OCI-LY1 (cell line): ENCODE measurements around the gene LGMN.

ENCODE experiments used
- H2AFZ ChIP-seq: fragments of 200-600 bp; sonication (generic), shearing (Covaris generic); 2 replicates; pipeline ENCODE4 v1.6.0; 2014; ENCODE audit warnings: antibody characterized with exemption, mild to moderate bottlenecking, low read length
- H3F3A ChIP-seq: fragments of 200-600 bp; sonication (generic), shearing (Covaris generic); 2 replicates; pipeline ENCODE4 v1.6.0; 2014; ENCODE audit warnings: mild to moderate bottlenecking, antibody characterized with exemption, low read length, moderate library complexity; ENCODE audit not compliant: insufficient read depth
- H3K27ac ChIP-seq: fragments of 200-600 bp; sonication (generic); 2 replicates; pipeline ENCODE4 v1.5.1; 2014; ENCODE audit warnings: low read length, mixed run types, mild to moderate bottlenecking, low read depth; ENCODE audit not compliant: poor library complexity, severe bottlenecking
- H3K27me3 ChIP-seq: fragments of 200-600 bp; sonication (generic); 2 replicates; pipeline ENCODE4 v1.6.0; 2014; ENCODE audit warnings: antibody characterized with exemption, mild to moderate bottlenecking, low read length, moderate library complexity; ENCODE audit not compliant: insufficient read depth
- H3K36me3 ChIP-seq: fragments of 200-600 bp; sonication (generic); 2 replicates; pipeline ENCODE4 v1.6.1; 2014; ENCODE audit warnings: mild to moderate bottlenecking, antibody characterized with exemption, low read length, moderate library complexity, mixed read lengths; ENCODE audit not compliant: insufficient read depth
- H3K4me1 ChIP-seq: fragments of 200-600 bp; sonication (generic); 2 replicates; pipeline ENCODE4 v1.5.1; 2014; ENCODE audit warnings: mild to moderate bottlenecking, low read length, moderate library complexity; ENCODE audit not compliant: insufficient read depth, severe bottlenecking
- H3K4me2 ChIP-seq: fragments of 200-600 bp; sonication (generic), shearing (Covaris generic); 2 replicates; pipeline ENCODE4 v1.6.1; 2014; ENCODE audit warnings: low read length
- H3K4me3 ChIP-seq: fragments of 200-600 bp; sonication (generic); 2 replicates; pipeline ENCODE4 v1.5.1; 2014; ENCODE audit warnings: low read length, low read depth, mild to moderate bottlenecking, mixed read lengths; ENCODE audit not compliant: poor library complexity, severe bottlenecking
- H3K79me2 ChIP-seq: fragments of 200-600 bp; shearing (Covaris generic); 2 replicates; pipeline ENCODE4 v1.6.1; 2016; ENCODE audit warnings: mixed run types, low read length, mixed read lengths; ENCODE audit not compliant: insufficient read depth
- H3K9ac ChIP-seq: fragments of 200-600 bp; sonication (generic), shearing (Covaris generic); 2 replicates; pipeline ENCODE4 v1.6.1; 2014; ENCODE audit warnings: mild to moderate bottlenecking, low read length, mixed read lengths
- H3K9me2 ChIP-seq: fragments of 200-600 bp; sonication (generic), shearing (Covaris generic); 2 replicates; pipeline ENCODE4 v1.6.1; 2014; ENCODE audit warnings: low read depth, mild to moderate bottlenecking, low read length, mixed read lengths
- H3K9me3 ChIP-seq: fragments of 200-600 bp; shearing (Covaris generic); 2 replicates; pipeline ENCODE4 v1.6.1; 2014; ENCODE audit warnings: low read length, mixed read lengths
- H4K20me1 ChIP-seq: fragments of 200-600 bp; sonication (generic), shearing (Covaris generic); 2 replicates; pipeline ENCODE4 v1.6.0; 2016; ENCODE audit warnings: mild to moderate bottlenecking, low read length; ENCODE audit not compliant: insufficient read depth
- EZH2 ChIP-seq: fragments of 200-600 bp; sonication (generic), shearing (Covaris generic); IDR thresholded peaks from 2 replicates; pipeline ENCODE4 v1.8.0; 2017; ENCODE audit warnings: borderline replicate concordance, mixed run types, mild to moderate bottlenecking, antibody characterized with exemption, low read length, moderate library complexity, mixed read lengths
- TF ChIP-seq, protein P1 (sequence below): fragments of 200-600 bp; sonication (generic), shearing (Covaris generic); IDR thresholded peaks from 2 replicates; pipeline ENCODE4 v1.5.1; 2017; ENCODE audit warnings: mild to moderate bottlenecking, antibody characterized with exemption, low read length, moderate library complexity, mixed read lengths

Gene LGMN

GRCh38 chr14:92657457-92658142 lies 90.8 kb downstream of the LGMN start:
- no peaks in the 10 kb centered on the region for H3K36me3 ChIP-seq
- TF ChIP-seq, protein P1, sequence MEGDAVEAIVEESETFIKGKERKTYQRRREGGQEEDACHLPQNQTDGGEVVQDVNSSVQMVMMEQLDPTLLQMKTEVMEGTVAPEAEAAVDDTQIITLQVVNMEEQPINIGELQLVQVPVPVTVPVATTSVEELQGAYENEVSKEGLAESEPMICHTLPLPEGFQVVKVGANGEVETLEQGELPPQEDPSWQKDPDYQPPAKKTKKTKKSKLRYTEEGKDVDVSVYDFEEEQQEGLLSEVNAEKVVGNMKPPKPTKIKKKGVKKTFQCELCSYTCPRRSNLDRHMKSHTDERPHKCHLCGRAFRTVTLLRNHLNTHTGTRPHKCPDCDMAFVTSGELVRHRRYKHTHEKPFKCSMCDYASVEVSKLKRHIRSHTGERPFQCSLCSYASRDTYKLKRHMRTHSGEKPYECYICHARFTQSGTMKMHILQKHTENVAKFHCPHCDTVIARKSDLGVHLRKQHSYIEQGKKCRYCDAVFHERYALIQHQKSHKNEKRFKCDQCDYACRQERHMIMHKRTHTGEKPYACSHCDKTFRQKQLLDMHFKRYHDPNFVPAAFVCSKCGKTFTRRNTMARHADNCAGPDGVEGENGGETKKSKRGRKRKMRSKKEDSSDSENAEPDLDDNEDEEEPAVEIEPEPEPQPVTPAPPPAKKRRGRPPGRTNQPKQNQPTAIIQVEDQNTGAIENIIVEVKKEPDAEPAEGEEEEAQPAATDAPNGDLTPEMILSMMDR, result no peak
- TF ChIP-seq EZH2, result no peak
- no peaks in the 10 kb centered on the region for H3F3A ChIP-seq
- no peak overlapping the region for H3K9ac ChIP-seq
- no peaks in the 10 kb centered on the region for H3K9me3 ChIP-seq
- no peaks in the 10 kb centered on the region for H3K79me2 ChIP-seq
- H3K4me3 ChIP-seq, result no peak overlapping the region
- H3K4me1 ChIP-seq, result no peaks in the 10 kb centered on the region
- no peaks in the 10 kb centered on the region for H3K27me3 ChIP-seq
- H3K9me2 ChIP-seq, result no peaks in the 10 kb centered on the region
- H3K27ac ChIP-seq, result no peak overlapping the region
- no peaks in the 10 kb centered on the region for H4K20me1 ChIP-seq
- no peak overlapping the region for H2AFZ ChIP-seq
- H3K4me2 ChIP-seq, result no peak overlapping the region

GRCh38 chr14:92656306-92657081 lies 91.9 kb downstream of the LGMN start:
- H4K20me1 ChIP-seq, result no peaks in the 10 kb centered on the region
- no peak overlapping the region for H3K27ac ChIP-seq
- H3K36me3 ChIP-seq, result no peaks in the 10 kb centered on the region
- no peaks in the 10 kb centered on the region for H3K9me3 ChIP-seq
- H3F3A ChIP-seq, result no peaks in the 10 kb centered on the region
- no peaks in the 10 kb centered on the region for H3K9me2 ChIP-seq
- no peaks in the 10 kb centered on the region for H3K4me1 ChIP-seq
- H3K79me2 ChIP-seq, result no peaks in the 10 kb centered on the region
- H2AFZ ChIP-seq, result no peak overlapping the region
- TF ChIP-seq, protein P1, result no peak
- TF ChIP-seq EZH2, result no peak
- H3K4me2 ChIP-seq, result no peak overlapping the region
- H3K9ac ChIP-seq, result no peak overlapping the region
- no peak overlapping the region for H3K4me3 ChIP-seq
- H3K27me3 ChIP-seq, result no peaks in the 10 kb centered on the region

- no peak for TF ChIP-seq EZH2
- TF ChIP-seq, protein P1, result no peak
- Histone ChIP-seq H3K9ac (no peak overlapping the region), H3K4me2 (no peak overlapping the region), H2AFZ (no peak overlapping the region), H3K4me3 (no peak overlapping the region), H3F3A (no peaks in the 10 kb centered on the region), H3K9me3 (no peaks in the 10 kb centered on the region), H3K4me1 (no peaks in the 10 kb centered on the region), H3K36me3 (no peaks in the 10 kb centered on the region), H3K27ac (no peak overlapping the region), H3K9me2 (no peaks in the 10 kb centered on the region), H3K27me3 (no peaks in the 10 kb centered on the region), H4K20me1 (no peaks in the 10 kb centered on the region), H3K79me2 (no peaks in the 10 kb centered on the region)
Measured at GRCh38 chr14:92655419-92656201, 92.8 kb downstream of the LGMN start.
